Endothelial cell of umbilical vein (primary cell): ENCODE measurements around the gene SDC1. TPM values are rescaled to one million over a fixed set of nuclear protein-coding genes. Genes with fewer than 3 reads are reported as not detected.

Experiments used
- BruUV-seq: library from RNA; stranded (reverse); fragments of 400-500 nt; replicated peaks from 2 replicates; lab custom pipeline; 2021; lab: Mats Ljungman, UMichigan
- CTCF ChIA-PET: fragments of 300-600, 350-600 bp; sonication (Branson Sonifier 250); formaldehyde crosslinking; loops from one replicate; lab custom pipeline; 2021; ENCODE audit warnings: antibody characterized with exemption, inconsistent platforms; lab: Charles Lee
- POLR2A ChIA-PET: fragments of 300-600, 350-600 bp; sonication (Branson Sonifier 250); formaldehyde crosslinking; loops from one replicate; lab custom pipeline; 2021; ENCODE audit warnings: antibody characterized with exemption, inconsistent platforms; lab: Charles Lee
- DNase-seq: peaks from one replicate; pipeline ENCODE4 v3.0.0-alpha.2; 2011; ENCODE audit warnings: low read depth, low spot score
- FAIRE-seq: peaks from 2 replicates; lab custom pipeline; 2011; peaks lifted over from hg19 to GRCh38; lab: Jason Lieb, UNC
- H2AFZ ChIP-seq: 2 replicates; pipeline ENCODE4 v1.6.0; 2012; ENCODE audit warnings: low read depth, low read length, control low read depth, inconsistent platforms
- H3K27ac ChIP-seq: 2 replicates; pipeline ENCODE4 v1.5.1; 2011; ENCODE audit warnings: low read depth, mild to moderate bottlenecking, control low read depth, low read length, moderate library complexity; ENCODE audit not compliant: insufficient read depth
- H3K27me3 ChIP-seq, 2 experiments: 2 replicates each; pipeline versions ENCODE4 v1.6.0 to v1.6.1; 2011; ENCODE audit warnings: low read length in 2 of 2, mixed read lengths in 1 of 2; ENCODE audit not compliant: control insufficient read depth in 2 of 2, insufficient read depth in 2 of 2
- H3K36me3 ChIP-seq, 2 experiments: 2 replicates in 1 of 2; 3 replicates in 1 of 2; pipeline ENCODE4 v1.5.1; 2011; ENCODE audit warnings: low read length in 2 of 2, mild to moderate bottlenecking in 1 of 2, moderate library complexity in 1 of 2; ENCODE audit not compliant: control insufficient read depth in 2 of 2, insufficient read depth in 2 of 2; ENCODE audit errors: extremely low read depth in 1 of 2
- H3K4me1 ChIP-seq: 3 replicates; pipeline ENCODE4 v1.5.1; 2011; ENCODE audit warnings: mild to moderate bottlenecking, low read length; ENCODE audit not compliant: control insufficient read depth, insufficient read depth; ENCODE audit errors: extremely low read depth
- H3K4me2 ChIP-seq: 2 replicates; pipeline ENCODE4 v1.6.1; 2011; ENCODE audit warnings: low read length, control low read depth, mixed read lengths; ENCODE audit not compliant: insufficient read depth
- H3K4me3 ChIP-seq, 3 experiments: fragments of 200-600 bp in 1 of 3; sonication (generic), shearing (Covaris generic) in 1 of 3; replicated peaks in 1 of 3; 2 replicates each; pipeline ENCODE4 v1.5.1; 2011 to 2016; ENCODE audit warnings: control low read depth in 3 of 3, low read length in 3 of 3, mild to moderate bottlenecking in 2 of 3, inconsistent platforms in 1 of 3, low read depth in 1 of 3, moderate library complexity in 1 of 3; ENCODE audit not compliant: insufficient read depth in 1 of 3
- H3K79me2 ChIP-seq: 2 replicates; pipeline ENCODE4 v1.6.0; 2012; ENCODE audit warnings: low read length, inconsistent platforms; ENCODE audit not compliant: control insufficient read depth, insufficient read depth
- H3K9ac ChIP-seq: replicated peaks from 2 replicates; pipeline ENCODE3; 2011; ENCODE audit warnings: low read length, control low read depth; ENCODE audit not compliant: insufficient read depth; ENCODE audit errors: extremely low read depth
- H3K9me1 ChIP-seq: replicated peaks from 3 replicates; pipeline ENCODE4 v1.6.0; 2011; ENCODE audit warnings: mild to moderate bottlenecking, low read length; ENCODE audit not compliant: control insufficient read depth, insufficient read depth; ENCODE audit errors: extremely low read depth
- H3K9me3 ChIP-seq: replicated peaks from 2 replicates; pipeline ENCODE4 v1.5.1; 2012; ENCODE audit warnings: low read length, inconsistent platforms; ENCODE audit not compliant: control insufficient read depth, insufficient read depth
- H4K20me1 ChIP-seq: replicated peaks from 2 replicates; pipeline ENCODE3; 2011; ENCODE audit warnings: mild to moderate bottlenecking, low read length; ENCODE audit not compliant: control insufficient read depth, insufficient read depth; ENCODE audit errors: extremely low read depth
- EZH2 ChIP-seq: IDR thresholded peaks from 2 replicates; pipeline ENCODE4 v1.6.1; 2012; ENCODE audit warnings: borderline replicate concordance, low read depth, mild to moderate bottlenecking, moderate library complexity, low read length, inconsistent platforms; ENCODE audit not compliant: severe bottlenecking
- FOS ChIP-seq: IDR thresholded peaks from 2 replicates; pipeline ENCODE4 v1.6.1; 2011; ENCODE audit warnings: mild to moderate bottlenecking, low read length, moderate library complexity, borderline replicate concordance; ENCODE audit not compliant: insufficient read depth
- GATA2 ChIP-seq: IDR thresholded peaks from 2 replicates; pipeline ENCODE4 v1.7.0; 2011; ENCODE audit warnings: low read depth, mild to moderate bottlenecking, moderate library complexity, mixed read lengths, low read length; ENCODE audit not compliant: insufficient read length, insufficient read depth
- POLR2AphosphoS5 ChIP-seq: IDR thresholded peaks from 2 replicates; pipeline ENCODE4 v1.6.1; 2012; ENCODE audit warnings: low read depth, mild to moderate bottlenecking, control low read depth, low read length, moderate library complexity; ENCODE audit not compliant: insufficient read depth
- dilution Hi-C: fragments of 300-500 bp; cut with MboI; formaldehyde crosslinking; loops from one replicate; pipeline ENCODE4 v1.15.0; 2019; ENCODE audit warnings: low sequenced_read_pairs; ENCODE audit not compliant: extremely low pct_ligation_motif_present
- intact Hi-C: fragments of 100-400 bp; cut with micrococcal nuclease; formaldehyde crosslinking; loops from one replicate; pipeline ENCODE4 v1.10.0; 2022
- polyA plus RNA-seq, 4 experiments: library from polyadenylated mRNA; depleted of rRNA in 3 of 4; stranded (reverse) in 3 of 4; unstranded in 1 of 4; fragments of >200 nt; gene quantifications; 2 replicates each; pipeline versions ENCODE4 v1.2.1 to v1.2.3, GENCODE V29; 2011 to 2012; ENCODE audit warnings: missing spikeins in 1 of 4
- total RNA-seq: library from RNA; stranded (reverse); gene quantifications from 2 replicates; pipeline ENCODE4 v1.2.3, GENCODE V29; 2021

The SDC1 gene
- total and polyA plus RNA-seq, 2 donors (not counting 3 experiments of a cell fraction or from before 2014, with no cell fraction given) = 3.2 to 4.0 TPM

DNA sequence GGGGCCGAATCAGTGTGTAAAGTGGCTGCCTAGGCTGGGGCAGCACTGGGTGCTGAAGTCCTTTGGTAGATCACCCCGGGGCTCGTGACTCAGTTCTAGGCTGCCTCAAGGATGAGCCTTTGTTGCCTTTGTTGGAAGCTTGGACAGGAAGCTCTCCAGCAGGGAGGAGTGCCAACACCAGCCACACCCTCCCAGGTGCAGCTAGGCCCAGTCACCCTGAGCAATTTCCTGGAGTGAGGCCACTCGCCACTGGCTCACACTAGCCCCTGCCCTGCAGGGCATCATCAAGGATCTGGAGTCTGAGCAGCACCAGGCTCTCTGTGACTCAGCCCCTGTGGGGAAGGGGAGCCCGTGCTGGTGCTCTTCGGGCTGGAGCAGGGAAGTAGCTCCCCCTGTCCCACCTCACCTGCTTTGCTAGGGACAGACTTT is 6.7 kb upstream of the SDC1 start:
- DNase-seq = peak; percentile 22
- Histone ChIP-seq H4K20me1 (no peaks in the 10 kb centered on the region), H2AFZ (no peak overlapping the region), H3K4me1 (peaks cover 4% of the 10 kb centered on the region), H3K27ac (no peak overlapping the region), H3K9ac (no peak overlapping the region), H3K27me3 (peaks cover 0 to 2% of the 10 kb centered on the region in 2 experiments), H3K9me3 (no peaks in the 10 kb centered on the region), H3K9me1 (no peaks in the 10 kb centered on the region), H3K79me2 (no peaks in the 10 kb centered on the region), H3K4me2 (no peak overlapping the region), H3K4me3 (no peak overlapping the region), H3K36me3 (no peaks in the 10 kb centered on the region)
- TF ChIP-seq POLR2AphosphoS5 = peak; percentile 40
- no peak for TF ChIP-seq GATA2
- peak; percentile 61 for TF ChIP-seq FOS
- no peak for TF ChIP-seq EZH2
- dilution Hi-C loops (no loop called here), intact Hi-C loops (no loop called here)
- peak; percentile 4 for FAIRE-seq
- ChIA-PET CTCF (interaction anchor here (0.7 to 1.6 kb wide), 7 partner anchors 9 to 216 kb away, joined by 3 to 6 read pairs (median 3); no protein-coding TSS in a partner anchor), POLR2A (no interaction called here)
- BruUV-seq = no TSS peak

GRCh38 chr2:20231159-20231558 is 6.2 kb upstream of the SDC1 start:
- Histone ChIP-seq H3K4me1 (peaks cover 4% of the 10 kb centered on the region), H3K4me3 (no peak overlapping the region), H3K9me3 (no peaks in the 10 kb centered on the region), H3K4me2 (no peak overlapping the region), H2AFZ (peak overlapping the region; percentile 15), H3K27ac (no peak overlapping the region), H3K9ac (no peak overlapping the region), H3K36me3 (no peaks in the 10 kb centered on the region), H3K9me1 (no peaks in the 10 kb centered on the region), H4K20me1 (no peaks in the 10 kb centered on the region), H3K27me3 (peaks cover 2% of the 10 kb centered on the region in 2 experiments), H3K79me2 (no peaks in the 10 kb centered on the region)
- intact Hi-C loops (no loop called here), dilution Hi-C loops (no loop called here)
- FAIRE-seq (no peak), DNase-seq (no peak)
- ChIA-PET CTCF (interaction anchor here (0.7 to 1.6 kb wide), 8 partner anchors 8 to 216 kb away, joined by 3 to 6 read pairs (median 4); no protein-coding TSS in a partner anchor), POLR2A (no interaction called here)
- no TSS peak for BruUV-seq
- no peak for TF ChIP-seq EZH2
